Measurements from ENCODE around the gene HEMK1. TPM values are rescaled to one million over a fixed set of nuclear protein-coding genes. Genes with fewer than 3 reads are reported as not detected.

Gene HEMK1
- total RNA-seq, 1 experiment from 2014 or later = 18.3 TPM

DNA sequence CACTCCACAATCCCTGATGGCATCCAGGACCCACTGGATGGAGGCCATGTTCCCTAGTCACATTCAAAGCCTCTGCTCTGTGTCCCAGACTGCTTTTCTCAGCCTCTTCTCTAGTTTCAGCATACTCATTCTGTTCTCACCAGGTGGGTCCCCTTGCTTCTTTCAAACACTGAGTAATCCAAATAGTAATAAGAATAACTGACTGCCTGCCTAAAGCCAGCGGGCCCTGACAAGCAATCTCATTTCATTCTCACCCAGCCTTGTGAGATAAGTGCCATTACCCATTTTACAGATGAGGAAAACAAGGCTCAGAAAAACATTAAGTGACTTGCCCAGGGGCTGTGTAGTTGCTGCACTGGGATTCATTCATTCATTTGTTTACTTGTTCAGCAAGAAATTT lies 73.1 kb downstream of the HEMK1 start:
- DNase-seq (ENCODE audit: low read depth, low spot score) = no peak
- in situ Hi-C loops (cut with HindIII; ENCODE audit: low pct_unique_long_range_greater_than_20kb, low sequenced_read_pairs) = no loop called here

DNA sequence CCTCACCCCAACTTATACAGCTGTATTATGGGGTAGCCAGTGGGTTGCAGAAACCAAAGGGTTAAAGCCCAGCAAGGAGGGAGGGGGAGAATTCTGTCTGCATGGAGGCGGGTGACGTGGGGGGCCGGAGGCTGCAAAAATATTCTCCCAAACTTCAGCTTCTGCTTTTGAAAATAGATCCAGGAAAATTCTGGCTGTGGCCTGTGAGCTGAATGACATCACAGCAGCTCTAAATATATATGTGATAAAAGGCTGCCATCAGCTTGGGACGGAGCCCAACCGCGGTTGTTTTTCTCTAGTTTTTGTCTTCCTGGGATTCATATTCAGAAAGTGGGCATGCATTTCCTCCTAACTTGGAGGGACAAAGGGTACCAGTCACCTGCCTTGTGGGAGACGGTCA lies 75.2 kb downstream of the HEMK1 start:
- DNase-seq (ENCODE audit: low read depth, low spot score) = no peak
- in situ Hi-C loops (cut with HindIII; ENCODE audit: low pct_unique_long_range_greater_than_20kb, low sequenced_read_pairs) = no loop called here

DNA sequence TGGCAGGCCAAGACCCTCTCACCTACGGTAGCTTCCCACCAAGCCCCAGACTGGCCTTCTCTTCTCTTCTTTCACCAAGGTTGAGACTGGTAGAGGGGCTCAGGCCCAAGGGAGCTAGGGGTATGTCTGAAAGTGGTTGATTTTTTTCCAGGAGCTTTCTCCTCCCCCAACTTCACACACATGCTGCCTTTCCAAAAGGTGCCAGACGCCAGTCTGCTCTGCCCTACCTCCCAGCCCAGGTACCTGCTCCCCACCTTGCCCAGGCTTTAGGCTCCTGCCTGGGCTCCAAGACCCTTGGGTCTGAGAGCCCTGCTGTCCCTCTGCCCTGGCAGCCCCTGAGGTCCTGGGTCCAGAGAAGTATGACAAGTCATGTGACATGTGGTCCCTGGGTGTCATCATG lies 76.1 kb downstream of the HEMK1 start:
- in situ Hi-C loops (cut with HindIII; ENCODE audit: low pct_unique_long_range_greater_than_20kb, low sequenced_read_pairs) = no loop called here

More for the DNA sequence above, 76.1 kb downstream of the HEMK1 start:
- DNase-seq (ENCODE audit: low read depth, low spot score) = no peak

Other genes starting within 250 kb of the HEMK1 start
- 78.5 and 86.4 TPM in 2 replicates for gene HYAL2, start 246.8 kb upstream of the HEMK1 start, total RNA-seq (2014; rRNA removed; shearing (Covaris generic))
- gene TUSC2, start 241.3 kb upstream of the HEMK1 start, total RNA-seq (2014; rRNA removed; shearing (Covaris generic)) = 32.4 and 34.4 TPM in 2 replicates
- gene RASSF1, start 228.7 kb upstream of the HEMK1 start, total RNA-seq (2014; rRNA removed; shearing (Covaris generic)) = 8.3 and 9.3 TPM in 2 replicates
- 0.61 TPM in 1 of 2 replicates, not detected in the other for gene ZMYND10, start 223.8 kb upstream of the HEMK1 start, total RNA-seq (2014; rRNA removed; shearing (Covaris generic))
- gene NPRL2, start 218.7 kb upstream of the HEMK1 start, total RNA-seq (2014; rRNA removed; shearing (Covaris generic)) = 21.9 and 24.3 TPM in 2 replicates
- 31.6 and 42.1 TPM in 2 replicates for gene CYB561D2, start 218.7 kb upstream of the HEMK1 start, total RNA-seq (2014; rRNA removed; shearing (Covaris generic))
- 40.8 and 45.5 TPM in 2 replicates for gene TMEM115, start 210.0 kb upstream of the HEMK1 start, total RNA-seq (2014; rRNA removed; shearing (Covaris generic))
- gene CACNA2D2, start 65.9 kb upstream of the HEMK1 start, total RNA-seq (2014; rRNA removed; shearing (Covaris generic)) = 0.21 and 0.80 TPM in 2 replicates
- gene C3orf18, start 1.8 kb upstream of the HEMK1 start, total RNA-seq (2014; rRNA removed; shearing (Covaris generic)) = 4.0 and 4.2 TPM in 2 replicates
- 0.16 and 0.32 TPM in 2 replicates for gene CISH, start 42.3 kb downstream of the HEMK1 start, total RNA-seq (2014; rRNA removed; shearing (Covaris generic))
- gene MAPKAPK3, start 47.6 kb downstream of the HEMK1 start, total RNA-seq (2014; rRNA removed; shearing (Covaris generic)) = 64.8 and 66.5 TPM in 2 replicates
- gene DOCK3, start 105.4 kb downstream of the HEMK1 start, total RNA-seq (2014; rRNA removed; shearing (Covaris generic)) = 0.11 and 0.26 TPM in 2 replicates

All from SK-MEL-5 (cell line).